ENCODE data around the gene MUSK.

MUSK gene

DNA sequence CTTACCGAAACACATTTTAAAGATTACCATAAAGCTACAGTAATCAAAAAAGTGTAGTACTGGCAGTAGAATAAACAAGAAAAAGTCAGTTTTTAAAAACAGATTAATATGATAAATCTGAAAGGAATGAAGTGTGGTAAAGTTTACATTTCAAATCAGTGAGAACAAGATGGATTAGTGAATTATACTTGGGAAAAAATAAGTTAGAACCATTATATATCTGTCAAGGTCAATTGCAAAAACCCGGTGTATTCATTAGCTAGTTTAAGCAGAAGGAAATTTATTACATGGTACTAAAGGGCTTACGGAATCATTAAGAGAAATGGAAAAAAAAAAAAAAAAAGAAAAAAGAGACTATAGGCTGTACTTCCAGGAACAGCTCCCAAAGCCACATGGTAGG, 164.3 kb downstream of the MUSK start:
- H3K9me2 ChIP-seq (ENCODE audit: low read depth, low read length) = no peaks in the 10 kb centered on the region
- H3K27ac ChIP-seq (ENCODE audit: low read depth, low read length, poor library complexity, severe bottlenecking) = no peak overlapping the region
- no peaks in the 10 kb centered on the region for H3K27me3 ChIP-seq (ENCODE audit: insufficient read depth, low read length)
- no peak overlapping the region for H3K4me3 ChIP-seq (ENCODE audit: low read depth, low read length, poor library complexity, severe bottlenecking)
- no peak overlapping the region for H2AFZ ChIP-seq (ENCODE audit: low read length)
- no peaks in the 10 kb centered on the region for H3K9me3 ChIP-seq (ENCODE audit: low read length)
- H3F3A ChIP-seq (ENCODE audit: insufficient read depth, low read length) = no peaks in the 10 kb centered on the region
- no peaks in the 10 kb centered on the region for H3K79me2 ChIP-seq (ENCODE audit: insufficient read depth, low read length)
- no peak overlapping the region for H3K4me2 ChIP-seq (ENCODE audit: low read length)
- H4K20me1 ChIP-seq (ENCODE audit: insufficient read depth, low read length) = no peaks in the 10 kb centered on the region
- no peak for TF ChIP-seq EZH2 (IDR thresholded peaks at IDR 0.05; ENCODE audit: borderline replicate concordance, low read length)
- TF ChIP-seq, protein P1, sequence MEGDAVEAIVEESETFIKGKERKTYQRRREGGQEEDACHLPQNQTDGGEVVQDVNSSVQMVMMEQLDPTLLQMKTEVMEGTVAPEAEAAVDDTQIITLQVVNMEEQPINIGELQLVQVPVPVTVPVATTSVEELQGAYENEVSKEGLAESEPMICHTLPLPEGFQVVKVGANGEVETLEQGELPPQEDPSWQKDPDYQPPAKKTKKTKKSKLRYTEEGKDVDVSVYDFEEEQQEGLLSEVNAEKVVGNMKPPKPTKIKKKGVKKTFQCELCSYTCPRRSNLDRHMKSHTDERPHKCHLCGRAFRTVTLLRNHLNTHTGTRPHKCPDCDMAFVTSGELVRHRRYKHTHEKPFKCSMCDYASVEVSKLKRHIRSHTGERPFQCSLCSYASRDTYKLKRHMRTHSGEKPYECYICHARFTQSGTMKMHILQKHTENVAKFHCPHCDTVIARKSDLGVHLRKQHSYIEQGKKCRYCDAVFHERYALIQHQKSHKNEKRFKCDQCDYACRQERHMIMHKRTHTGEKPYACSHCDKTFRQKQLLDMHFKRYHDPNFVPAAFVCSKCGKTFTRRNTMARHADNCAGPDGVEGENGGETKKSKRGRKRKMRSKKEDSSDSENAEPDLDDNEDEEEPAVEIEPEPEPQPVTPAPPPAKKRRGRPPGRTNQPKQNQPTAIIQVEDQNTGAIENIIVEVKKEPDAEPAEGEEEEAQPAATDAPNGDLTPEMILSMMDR (IDR thresholded peaks at IDR 0.05; ENCODE audit: low read length) = no peak
- H3K4me1 ChIP-seq (ENCODE audit: insufficient read depth, low read length, severe bottlenecking) = no peaks in the 10 kb centered on the region
- no peaks in the 10 kb centered on the region for H3K36me3 ChIP-seq (ENCODE audit: insufficient read depth, low read length)
- no peak overlapping the region for H3K9ac ChIP-seq (ENCODE audit: low read length)

DNA sequence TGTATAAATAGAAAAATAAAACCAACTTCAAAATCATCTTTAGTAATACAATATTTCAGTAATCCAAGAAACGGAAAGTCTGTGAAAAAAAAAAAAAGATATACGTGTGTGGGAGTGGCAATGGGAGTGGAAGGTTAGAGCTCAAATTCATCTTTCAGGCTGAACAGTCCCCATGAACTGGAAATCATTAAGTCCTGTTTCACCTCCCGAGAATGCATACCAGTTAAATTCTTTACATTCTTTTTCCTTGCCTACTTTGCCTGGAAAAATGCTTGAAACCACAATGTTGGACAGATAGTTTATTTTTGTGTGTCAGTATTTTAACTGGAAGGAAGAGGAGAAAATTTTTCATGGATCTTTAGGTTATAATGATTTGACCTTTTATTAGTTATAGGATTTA, 166.8 kb downstream of the MUSK start:
- no peaks in the 10 kb centered on the region for H3K9me2 ChIP-seq (ENCODE audit: low read depth, low read length)
- no peaks in the 10 kb centered on the region for H3K9me3 ChIP-seq (ENCODE audit: low read length)
- no peak overlapping the region for H3K4me3 ChIP-seq (ENCODE audit: low read depth, low read length, poor library complexity, severe bottlenecking)
- no peaks in the 10 kb centered on the region for H4K20me1 ChIP-seq (ENCODE audit: insufficient read depth, low read length)
- H3K9ac ChIP-seq (ENCODE audit: low read length) = no peak overlapping the region
- no peaks in the 10 kb centered on the region for H3F3A ChIP-seq (ENCODE audit: insufficient read depth, low read length)
- H3K27ac ChIP-seq (ENCODE audit: low read depth, low read length, poor library complexity, severe bottlenecking) = no peak overlapping the region
- no peaks in the 10 kb centered on the region for H3K36me3 ChIP-seq (ENCODE audit: insufficient read depth, low read length)
- H2AFZ ChIP-seq (ENCODE audit: low read length) = no peak overlapping the region
- no peaks in the 10 kb centered on the region for H3K27me3 ChIP-seq (ENCODE audit: insufficient read depth, low read length)
- no peaks in the 10 kb centered on the region for H3K79me2 ChIP-seq (ENCODE audit: insufficient read depth, low read length)
- no peaks in the 10 kb centered on the region for H3K4me1 ChIP-seq (ENCODE audit: insufficient read depth, low read length, severe bottlenecking)
- no peak overlapping the region for H3K4me2 ChIP-seq (ENCODE audit: low read length)
- TF ChIP-seq, protein P1 (IDR thresholded peaks at IDR 0.05; ENCODE audit: low read length) = no peak
- no peak for TF ChIP-seq EZH2 (IDR thresholded peaks at IDR 0.05; ENCODE audit: borderline replicate concordance, low read length)

DNA sequence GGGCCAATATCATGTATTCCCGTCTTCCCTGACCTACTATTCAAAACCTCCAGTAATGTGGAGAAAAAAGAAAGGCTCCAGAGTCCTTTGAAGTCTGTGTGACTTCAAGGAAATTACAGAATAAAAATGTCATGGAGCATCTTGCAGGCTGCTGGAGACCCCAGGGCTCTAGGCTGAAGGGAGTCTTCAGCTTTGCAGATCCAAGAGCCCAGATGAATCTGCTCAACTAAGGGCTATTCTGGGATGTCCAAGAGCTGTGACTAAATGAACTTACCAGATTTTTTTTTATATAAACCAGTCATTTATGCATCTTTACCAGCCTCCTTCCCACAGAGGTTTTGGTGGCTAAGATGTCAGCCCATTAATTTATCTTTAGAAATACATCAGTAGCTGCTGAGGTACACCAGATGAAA, 167.3 kb downstream of the MUSK start:
- TF ChIP-seq EZH2 (IDR thresholded peaks at IDR 0.05; ENCODE audit: borderline replicate concordance, low read length) = no peak
- TF ChIP-seq, protein P1 (IDR thresholded peaks at IDR 0.05; ENCODE audit: low read length) = no peak
- no peak overlapping the region for H3K4me2 ChIP-seq (ENCODE audit: low read length)
- H3K4me3 ChIP-seq (ENCODE audit: low read depth, low read length, poor library complexity, severe bottlenecking) = no peak overlapping the region
- no peaks in the 10 kb centered on the region for H3K9me3 ChIP-seq (ENCODE audit: low read length)
- H3K9ac ChIP-seq (ENCODE audit: low read length) = no peak overlapping the region
- no peaks in the 10 kb centered on the region for H3F3A ChIP-seq (ENCODE audit: insufficient read depth, low read length)
- H3K4me1 ChIP-seq (ENCODE audit: insufficient read depth, low read length, severe bottlenecking) = no peaks in the 10 kb centered on the region
- no peaks in the 10 kb centered on the region for H3K9me2 ChIP-seq (ENCODE audit: low read depth, low read length)
- H3K36me3 ChIP-seq (ENCODE audit: insufficient read depth, low read length) = no peaks in the 10 kb centered on the region
- H3K27ac ChIP-seq (ENCODE audit: low read depth, low read length, poor library complexity, severe bottlenecking) = no peak overlapping the region
- H3K79me2 ChIP-seq (ENCODE audit: insufficient read depth, low read length) = no peaks in the 10 kb centered on the region
- no peaks in the 10 kb centered on the region for H3K27me3 ChIP-seq (ENCODE audit: insufficient read depth, low read length)
- no peak overlapping the region for H2AFZ ChIP-seq (ENCODE audit: low read length)
- H4K20me1 ChIP-seq (ENCODE audit: insufficient read depth, low read length) = no peaks in the 10 kb centered on the region

Data from OCI-LY1 (cell line).